CD14-positive monocyte (primary cell): Measurements from ENCODE around the gene POT1. TPM values are rescaled to one million over a fixed set of nuclear protein-coding genes. Genes with fewer than 3 reads are reported as not detected.

Experiments
- DNase-seq, 3 donors: peaks; one replicate each; pipeline ENCODE4 v3.0.0-alpha.2; 2011 to 2022
- H2AFZ ChIP-seq: 2 replicates; pipeline ENCODE4 v1.6.0; 2012; ENCODE audit warnings: mild to moderate bottlenecking, low read depth, low read length, inconsistent platforms; ENCODE audit not compliant: insufficient read depth, poor library complexity, severe bottlenecking
- H3K27ac ChIP-seq, 2 donors: 1 replicate in 1 of 2; 2 replicates in 1 of 2; pipeline ENCODE4 v1.5.1; 2012 to 2013; ENCODE audit warnings: low read length in 2 of 2, control low read depth in 1 of 2, inconsistent platforms in 1 of 2, low read depth in 1 of 2, mild to moderate bottlenecking in 1 of 2
- H3K27me3 ChIP-seq, 2 donors: one replicate each; pipeline versions ENCODE4 v1.6.0 to v1.6.1; 2011 to 2013; ENCODE audit warnings: low read length in 2 of 2; ENCODE audit not compliant: control insufficient read depth in 2 of 2, insufficient read depth in 2 of 2
- H3K36me3 ChIP-seq, 2 donors: replicated peaks in 1 of 2; 1 replicate in 1 of 2; 2 replicates in 1 of 2; pipeline versions ENCODE4 v1.5.1 to v1.6.1; 2012 to 2013; ENCODE audit warnings: low read length in 2 of 2, control low read depth in 1 of 2, inconsistent platforms in 1 of 2, mild to moderate bottlenecking in 1 of 2; ENCODE audit not compliant: insufficient read depth in 2 of 2, control insufficient read depth in 1 of 2
- H3K4me1 ChIP-seq, 2 donors: 1 replicate in 1 of 2; 2 replicates in 1 of 2; pipeline versions ENCODE4 v1.5.1 to v1.6.1; 2012 to 2013; ENCODE audit warnings: low read length in 2 of 2, control low read depth in 1 of 2, inconsistent platforms in 1 of 2, mild to moderate bottlenecking in 1 of 2, moderate library complexity in 1 of 2; ENCODE audit not compliant: insufficient read depth in 2 of 2, control insufficient read depth in 1 of 2
- H3K4me2 ChIP-seq: replicated peaks from 2 replicates; pipeline ENCODE3; 2012; ENCODE audit warnings: low read length, moderate library complexity, mild to moderate bottlenecking; ENCODE audit not compliant: poor library complexity, severe bottlenecking; ENCODE audit errors: extremely low read depth
- H3K4me3 ChIP-seq, 3 experiments: fragments of 200-600 bp in 1 of 3; sonication (generic) in 1 of 3; replicated peaks in 1 of 3; 1 replicate in 2 of 3; 2 replicates in 1 of 3; pipeline ENCODE4 v1.5.1; 2011 to 2013; ENCODE audit warnings: low read length in 3 of 3, mild to moderate bottlenecking in 3 of 3, control low read depth in 2 of 3, low read depth in 2 of 3, inconsistent platforms in 1 of 3, moderate library complexity in 1 of 3
- H3K79me2 ChIP-seq: 2 replicates; pipeline ENCODE4 v1.6.0; 2012; ENCODE audit warnings: mild to moderate bottlenecking, control low read depth, inconsistent platforms, low read length, moderate library complexity; ENCODE audit not compliant: insufficient read depth
- H3K9ac ChIP-seq: 2 replicates; pipeline ENCODE4 v1.6.0; 2017; ENCODE audit warnings: low read length, mild to moderate bottlenecking; ENCODE audit not compliant: insufficient read depth, poor library complexity, severe bottlenecking
- H3K9me3 ChIP-seq, 2 donors: replicated peaks in 1 of 2; 1 replicate in 1 of 2; 2 replicates in 1 of 2; pipeline versions ENCODE4 v1.5.1 to v1.6.1; 2012 to 2013; ENCODE audit warnings: low read length in 2 of 2, control low read depth in 1 of 2; ENCODE audit not compliant: control insufficient read depth in 1 of 2, insufficient read depth in 1 of 2
- H4K20me1 ChIP-seq: 2 replicates; pipeline ENCODE4 v1.6.0; 2012; ENCODE audit warnings: mild to moderate bottlenecking, low read length, control low read depth, moderate library complexity; ENCODE audit not compliant: insufficient read depth
- H3K27ac Mint-ChIP-seq, 7 donors: one replicate each; pipeline ENCODE4 v1.8.0; 2020; ENCODE audit warnings: mild to moderate bottlenecking in 7 of 7, mixed read lengths in 7 of 7, moderate library complexity in 6 of 7, inconsistent platforms in 2 of 7
- H3K27me3 Mint-ChIP-seq, 3 donors: one replicate each; pipeline ENCODE4 v1.8.0; 2021 to 2022; ENCODE audit warnings: low read depth in 3 of 3, mild to moderate bottlenecking in 3 of 3, mixed read lengths in 3 of 3, moderate library complexity in 3 of 3, inconsistent platforms in 1 of 3
- H3K36me3 Mint-ChIP-seq, 2 donors: one replicate each; pipeline ENCODE4 v1.8.0; 2020; ENCODE audit warnings: mixed read lengths in 2 of 2, inconsistent platforms in 1 of 2, mild to moderate bottlenecking in 1 of 2
- H3K4me1 Mint-ChIP-seq: one replicate; pipeline ENCODE4 v1.8.0; 2020; ENCODE audit warnings: mild to moderate bottlenecking, mixed read lengths
- H3K4me3 Mint-ChIP-seq, 2 donors: one replicate each; pipeline ENCODE4 v1.8.0; 2020; ENCODE audit warnings: mild to moderate bottlenecking in 2 of 2, mixed read lengths in 2 of 2, moderate library complexity in 1 of 2
- H3K9me3 Mint-ChIP-seq, 7 donors: one replicate each; pipeline ENCODE4 v1.8.0; 2020 to 2022; ENCODE audit warnings: mixed read lengths in 7 of 7, mild to moderate bottlenecking in 6 of 7, moderate library complexity in 6 of 7, inconsistent platforms in 2 of 7
- WGBS: methylation state at CpG from one replicate; pipeline ENCODE4 v1.1.5; 2013; ENCODE audit warnings: missing lambda C conversion rate; ENCODE audit not compliant: insufficient coverage; 5-methylcytosine and 5-hydroxymethylcytosine counted together
- intact Hi-C, 2 donors: fragments of 100-400 bp; cut with micrococcal nuclease; formaldehyde crosslinking; loops; one replicate each; pipeline versions ENCODE4 v1.15.0 to v1.15.1; 2023
- polyA plus RNA-seq, 3 donors: library from polyadenylated mRNA; depleted of rRNA in 1 of 3; unstranded in 2 of 3; stranded (reverse) in 1 of 3; fragments of 300-500 nt in 2 of 3; fragments of >200 nt in 1 of 3; fragmentation: Illumina TruSeq in 2 of 3; gene quantifications; 1 replicate in 2 of 3; 2 replicates in 1 of 3; pipeline ENCODE4 v1.2.3, GENCODE V29; 2012 to 2021
- TF ChIP-seq, protein P1 (sequence below): fragments of 200-600 bp; IDR thresholded peaks from one replicate; pipeline ENCODE4 v1.8.0; 2022; ENCODE audit warnings: antibody characterized with exemption, mild to moderate bottlenecking

Gene POT1
- polyA plus RNA-seq, 3 donors = 6.7 to 12.2 (median 10.4) TPM

DNA sequence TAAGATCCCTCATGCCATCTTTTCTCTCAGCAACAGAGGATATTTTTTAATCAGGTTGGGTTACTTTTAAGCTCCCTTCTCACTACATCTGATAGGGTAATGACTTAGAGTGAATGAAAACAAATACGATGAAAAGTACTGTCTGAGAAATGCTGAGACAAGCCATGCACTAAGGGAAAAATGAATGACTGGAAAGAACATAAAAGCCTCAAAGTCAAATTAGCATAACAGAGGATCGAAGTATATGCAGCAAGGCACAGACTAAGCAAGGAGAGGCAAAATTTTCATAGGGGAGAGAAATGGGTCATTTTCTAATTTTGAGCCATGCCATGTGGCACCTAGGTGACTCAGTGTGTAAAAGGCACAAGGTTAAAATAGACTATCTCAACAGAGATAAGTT lies 8.5 kb upstream of the POT1 start:
- Histone ChIP-seq H3K36me3 (no peaks in the 10 kb centered on the region), H2AFZ (no peak overlapping the region), H3K4me3 (no peak overlapping the region), H3K4me1 (no peaks in the 10 kb centered on the region), H3K27me3 (peaks cover 0 to 2% of the 10 kb centered on the region in 2 donors), H3K4me2 (no peak overlapping the region), H3K9me3 (no peaks in the 10 kb centered on the region), H3K9ac (no peak overlapping the region), H4K20me1 (no peaks in the 10 kb centered on the region), H3K79me2 (no peaks in the 10 kb centered on the region), H3K27ac (no peak overlapping the region)
- peaks cover 0 to 9% (median 0%) of the 10 kb centered on the region in 7 donors for H3K9me3 Mint-ChIP-seq
- TF ChIP-seq, protein P1, sequence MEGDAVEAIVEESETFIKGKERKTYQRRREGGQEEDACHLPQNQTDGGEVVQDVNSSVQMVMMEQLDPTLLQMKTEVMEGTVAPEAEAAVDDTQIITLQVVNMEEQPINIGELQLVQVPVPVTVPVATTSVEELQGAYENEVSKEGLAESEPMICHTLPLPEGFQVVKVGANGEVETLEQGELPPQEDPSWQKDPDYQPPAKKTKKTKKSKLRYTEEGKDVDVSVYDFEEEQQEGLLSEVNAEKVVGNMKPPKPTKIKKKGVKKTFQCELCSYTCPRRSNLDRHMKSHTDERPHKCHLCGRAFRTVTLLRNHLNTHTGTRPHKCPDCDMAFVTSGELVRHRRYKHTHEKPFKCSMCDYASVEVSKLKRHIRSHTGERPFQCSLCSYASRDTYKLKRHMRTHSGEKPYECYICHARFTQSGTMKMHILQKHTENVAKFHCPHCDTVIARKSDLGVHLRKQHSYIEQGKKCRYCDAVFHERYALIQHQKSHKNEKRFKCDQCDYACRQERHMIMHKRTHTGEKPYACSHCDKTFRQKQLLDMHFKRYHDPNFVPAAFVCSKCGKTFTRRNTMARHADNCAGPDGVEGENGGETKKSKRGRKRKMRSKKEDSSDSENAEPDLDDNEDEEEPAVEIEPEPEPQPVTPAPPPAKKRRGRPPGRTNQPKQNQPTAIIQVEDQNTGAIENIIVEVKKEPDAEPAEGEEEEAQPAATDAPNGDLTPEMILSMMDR = no peak
- no peaks in the 10 kb centered on the region for H3K36me3 Mint-ChIP-seq
- H3K4me3 Mint-ChIP-seq = no peak overlapping the region
- no CpG with 5 or more reads among the region's 2 CpGs for WGBS
- H3K4me1 Mint-ChIP-seq = no peaks in the 10 kb centered on the region
- DNase-seq = no peak
- peaks cover 3 to 9% (median 5%) of the 10 kb centered on the region in 3 donors for H3K27me3 Mint-ChIP-seq
- no peak overlapping the region for H3K27ac Mint-ChIP-seq
- intact Hi-C loops = loop anchor here in 1 of 2 donors (10.0 kb wide), 1 partner anchor 1383 kb away; the partner anchor contains the start of gene NDUFA5

DNA sequence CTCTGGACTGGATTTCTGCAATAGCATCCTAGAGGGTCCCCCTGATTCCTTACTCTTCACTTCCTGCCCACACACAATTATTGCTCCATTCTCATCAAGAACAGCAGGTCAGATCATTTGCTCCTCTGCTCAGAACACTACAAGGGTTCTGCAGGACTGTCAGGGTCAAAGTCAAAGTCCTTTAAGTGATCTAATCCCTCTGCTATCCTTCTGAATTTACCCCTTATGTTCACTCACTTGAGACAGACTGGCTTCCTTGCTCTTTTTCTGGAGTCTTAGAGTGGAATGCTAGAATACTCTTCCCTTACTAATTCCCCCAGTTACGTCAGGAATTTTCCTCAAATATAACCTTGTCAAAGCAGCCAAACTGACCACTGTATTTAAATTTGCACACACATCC lies 7.5 kb upstream of the POT1 start:
- no peak for DNase-seq
- intact Hi-C loops = loop anchor here in 1 of 2 donors (10.0 kb wide), 1 partner anchor 1382 kb away; the partner anchor contains the start of gene NDUFA5
- no CpG with 5 or more reads among the region's 1 CpG for WGBS
- Histone ChIP-seq H3K36me3 (no peaks in the 10 kb centered on the region), H3K79me2 (no peaks in the 10 kb centered on the region), H3K27me3 (peaks cover 0 to 2% of the 10 kb centered on the region in 2 donors), H2AFZ (no peak overlapping the region), H3K9me3 (no peaks in the 10 kb centered on the region), H4K20me1 (no peaks in the 10 kb centered on the region), H3K4me2 (no peak overlapping the region), H3K4me3 (no peak overlapping the region), H3K4me1 (no peaks in the 10 kb centered on the region), H3K27ac (no peak overlapping the region), H3K9ac (no peak overlapping the region)
- H3K9me3 Mint-ChIP-seq = peaks cover 0 to 8% (median 0%) of the 10 kb centered on the region in 7 donors
- H3K27me3 Mint-ChIP-seq = peaks cover 3 to 9% (median 7%) of the 10 kb centered on the region in 3 donors
- H3K4me3 Mint-ChIP-seq = no peak overlapping the region
- TF ChIP-seq, protein P1 = no peak
- no peak overlapping the region for H3K27ac Mint-ChIP-seq
- H3K36me3 Mint-ChIP-seq = no peaks in the 10 kb centered on the region
- no peaks in the 10 kb centered on the region for H3K4me1 Mint-ChIP-seq
